ENCODE data around the gene PLA2G2C. TPM values are rescaled to one million over a fixed set of nuclear protein-coding genes. Genes with fewer than 3 reads are reported as not detected.
A peak's percentile ranks its signal among the peaks of the same experiment; 100 is the strongest.
"Not testable (repeated sequence)": the region's sequence is repeated elsewhere in the genome, so short reads cannot be mapped to it uniquely, and the experiment has no call there.

PLA2G2C gene
- not detected in 2 replicates for total RNA-seq (2014; rRNA removed; shearing (Covaris generic))
- polyA plus RNA-seq (2015; cell fraction: cytosol; rRNA removed) = not detected in 2 replicates
- polyA plus RNA-seq (2015; cell fraction: nucleus; rRNA removed) = not detected in 2 replicates

DNA sequence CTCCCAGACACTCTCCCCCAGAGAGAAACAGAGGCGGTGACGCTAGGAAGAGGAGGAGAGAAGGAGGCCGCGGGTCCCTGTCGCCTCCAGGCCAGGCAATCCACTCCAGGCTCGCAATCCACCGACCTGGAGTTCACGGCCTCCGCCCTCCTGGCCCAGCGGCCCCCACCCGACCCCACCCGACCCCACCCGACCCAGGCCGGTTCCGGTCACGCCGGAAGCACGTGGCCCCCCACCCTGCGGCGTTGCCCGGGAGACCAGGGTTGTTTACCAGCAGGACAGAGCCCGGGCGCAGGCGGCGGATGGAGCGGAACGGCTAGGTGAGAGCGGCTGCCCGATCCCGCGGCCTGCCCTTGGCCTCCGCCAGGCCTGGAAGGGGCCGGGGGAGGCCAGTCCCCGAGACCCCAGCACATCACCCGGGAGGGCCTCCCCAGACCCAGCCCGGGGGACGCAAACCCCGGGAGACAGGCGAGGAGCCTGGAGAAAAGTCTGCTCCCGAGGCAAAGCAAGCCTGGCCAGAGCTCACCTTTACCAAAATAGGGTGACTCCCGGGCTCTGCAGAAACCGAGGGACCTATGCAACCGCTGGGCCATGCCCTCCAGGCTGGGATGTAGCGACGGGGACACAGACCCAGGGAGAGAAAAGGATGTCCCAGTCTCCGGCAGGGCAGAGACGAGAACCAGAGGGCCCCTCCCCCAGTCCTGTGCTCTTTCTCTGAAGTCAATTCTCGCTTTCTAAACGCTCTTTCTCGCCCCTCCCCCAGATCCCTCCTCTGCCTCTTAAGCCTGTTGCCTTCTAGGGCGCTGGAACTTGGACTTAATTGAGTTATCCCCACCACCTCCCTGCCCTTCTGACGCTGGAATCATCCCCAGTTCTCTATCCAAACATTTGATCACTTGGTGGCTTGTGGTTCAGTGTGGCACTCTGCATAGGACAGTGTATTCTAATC is at the start of gene PLA2G2C, which contains the start of gene UBXN10:
PLA2G2C (minus strand) TSS at position 685 of the 949 bp plus-strand sequence. CDS start 9,155 bp downstream, outside the sequence.
UBXN10 (plus strand) TSS at position 263 of the 949 bp plus-strand sequence. CDS start 4,466 bp downstream, outside the sequence.
- no peak for DNase-seq (ENCODE audit: low read depth)

GRCh38 chr1:20234788-20235535 is 48.6 kb upstream of the PLA2G2C start:
- DNase-seq (ENCODE audit: low read depth) = peak; percentile 16

DNA sequence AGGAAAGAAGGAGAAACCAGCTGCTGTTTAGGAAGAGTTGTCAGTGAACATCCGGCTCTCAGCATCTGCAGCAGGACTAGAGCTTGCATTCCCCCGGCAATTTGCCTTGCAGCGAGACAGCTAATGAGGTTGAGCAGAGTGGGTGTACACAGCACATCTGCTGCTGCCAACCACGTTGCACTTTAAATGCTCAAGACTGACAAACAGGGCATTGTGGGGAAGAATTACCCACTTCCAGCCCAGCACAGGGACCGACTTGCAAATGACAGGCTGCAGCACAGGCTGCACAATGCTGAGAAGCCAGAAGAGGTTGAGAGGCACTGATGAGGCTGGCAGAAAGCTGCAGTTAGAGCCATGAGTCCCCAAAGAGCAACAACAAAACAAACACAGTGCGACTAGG is 47.5 kb upstream of the PLA2G2C start:
- no peak for DNase-seq (ENCODE audit: low read depth)

DNA sequence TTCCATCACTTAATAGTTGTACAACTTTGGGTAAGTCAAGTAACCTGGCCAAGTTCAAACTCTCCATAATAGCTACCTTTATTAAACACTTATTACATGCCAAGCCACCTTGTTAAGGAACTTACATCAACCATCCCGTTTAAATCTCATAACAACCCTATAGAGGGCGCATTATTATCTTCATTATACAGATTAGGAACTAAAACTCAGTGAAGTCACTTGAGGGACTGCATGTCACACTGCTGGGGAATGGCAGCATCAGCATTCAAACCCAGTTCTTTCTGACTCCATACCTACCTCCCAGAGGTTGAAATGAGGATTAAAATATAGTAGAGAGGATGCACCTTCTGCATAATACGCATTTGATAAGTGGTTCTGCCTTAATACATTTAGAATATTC is 47.1 kb upstream of the PLA2G2C start:
- DNase-seq (ENCODE audit: low read depth) = no peak

GRCh38 chr1:20232564-20232963 is 46.2 kb upstream of the PLA2G2C start:
- not testable (repeated sequence) for DNase-seq (ENCODE audit: low read depth)

DNA sequence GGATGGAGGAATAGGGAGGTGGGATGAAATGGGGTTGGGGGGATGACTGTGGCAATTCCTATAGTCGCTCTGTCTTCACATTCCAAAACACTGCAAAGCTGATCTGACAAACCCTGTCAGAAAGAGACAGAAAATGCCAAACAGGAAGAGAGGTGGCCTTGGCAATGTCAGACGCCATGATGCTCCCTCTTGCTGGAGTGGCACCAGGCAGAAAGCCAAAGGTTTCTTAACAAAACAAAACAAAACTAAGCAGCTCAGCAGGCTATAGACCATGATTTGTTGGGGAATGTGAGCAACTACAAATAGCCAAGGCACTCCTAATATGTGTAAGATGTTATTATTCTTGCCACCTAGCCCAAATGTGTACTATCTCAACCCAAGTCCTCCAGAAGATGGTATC is 42.9 kb upstream of the PLA2G2C start:
- DNase-seq (ENCODE audit: low read depth) = no peak

DNA sequence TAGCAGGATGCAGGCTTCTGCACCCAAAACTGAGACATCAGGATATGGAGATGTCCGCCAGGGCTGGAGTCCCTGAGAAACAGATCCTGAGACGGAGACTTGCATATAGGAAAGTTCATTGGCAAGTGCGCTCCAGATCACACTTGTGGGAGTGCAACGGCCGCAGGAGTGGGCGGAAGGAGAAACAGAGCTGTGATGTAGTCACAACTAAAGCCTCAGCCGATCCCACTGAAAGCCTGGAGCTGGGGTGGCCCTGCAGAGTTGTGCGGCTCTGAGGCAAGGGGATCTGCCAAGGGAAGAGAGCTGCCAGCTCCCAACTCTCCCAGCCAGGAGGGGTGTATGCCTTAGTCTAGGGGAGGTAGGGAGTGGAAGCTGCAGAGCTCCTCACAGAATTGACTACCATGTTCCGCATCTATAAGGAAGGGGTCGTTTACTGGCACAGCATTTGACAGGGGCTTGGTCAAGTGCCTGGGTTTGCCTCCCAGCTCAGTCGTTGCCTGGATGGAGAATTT is 42.1 kb upstream of the PLA2G2C start:
- no peak for DNase-seq (ENCODE audit: low read depth)

DNA sequence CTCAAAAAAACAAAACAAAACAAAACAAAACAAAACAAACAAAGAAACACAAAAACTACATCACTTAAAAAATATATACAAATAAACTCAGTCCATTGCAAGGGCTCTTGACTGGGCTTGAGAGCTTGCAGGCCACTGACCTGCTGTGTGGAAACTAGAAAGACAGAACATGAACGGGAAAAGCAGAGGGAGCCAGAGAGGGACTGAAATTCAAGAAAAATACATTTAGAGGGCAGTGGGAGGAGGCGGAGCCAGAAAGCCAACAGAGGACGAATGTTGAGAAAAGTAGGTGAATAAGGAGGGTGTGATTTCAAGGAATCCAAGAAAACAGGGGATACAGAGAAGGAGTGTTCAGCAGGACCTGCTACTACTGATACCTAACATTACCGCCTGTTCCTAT is 41.4 kb upstream of the PLA2G2C start:
- DNase-seq (ENCODE audit: low read depth) = no peak

GRCh38 chr1:20224546-20224945 is 38.2 kb upstream of the PLA2G2C start:
- no peak for DNase-seq (ENCODE audit: low read depth)

GRCh38 chr1:20223551-20224419 is 37.5 kb upstream of the PLA2G2C start:
- DNase-seq (ENCODE audit: low read depth) = no peak

- DNase-seq (ENCODE audit: low read depth) = no peak
These were observed 36.8 kb upstream of the PLA2G2C start for GRCh38 chr1:20223106-20223505.

GRCh38 chr1:20220036-20220435 is 33.7 kb upstream of the PLA2G2C start:
- no peak for DNase-seq (ENCODE audit: low read depth)

DNA sequence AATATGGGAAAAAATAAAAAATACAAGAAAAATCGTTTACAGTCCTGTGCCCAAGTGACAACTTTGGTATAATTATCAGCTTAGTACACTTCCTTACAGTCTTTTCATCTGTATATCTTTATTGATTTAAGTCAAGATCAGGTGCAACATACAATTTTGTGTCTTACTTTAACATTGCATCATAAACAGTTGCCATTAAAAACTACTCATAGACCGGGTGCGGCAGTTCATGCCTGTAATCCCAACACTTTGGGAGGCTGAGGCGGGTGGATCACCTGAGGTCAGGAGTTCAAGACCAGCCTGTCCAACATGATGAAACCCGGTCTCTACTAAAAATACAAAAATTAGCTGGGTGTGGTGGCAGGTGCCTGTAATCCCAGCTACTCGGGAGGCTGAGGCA is 32.7 kb upstream of the PLA2G2C start:
- not testable (repeated sequence) for DNase-seq (ENCODE audit: low read depth)

GRCh38 chr1:20216574-20216973 is 30.3 kb upstream of the PLA2G2C start:
- DNase-seq (ENCODE audit: low read depth) = peak; percentile 33

GRCh38 chr1:20215716-20216115 is 29.4 kb upstream of the PLA2G2C start:
- no peak for DNase-seq (ENCODE audit: low read depth)

DNA sequence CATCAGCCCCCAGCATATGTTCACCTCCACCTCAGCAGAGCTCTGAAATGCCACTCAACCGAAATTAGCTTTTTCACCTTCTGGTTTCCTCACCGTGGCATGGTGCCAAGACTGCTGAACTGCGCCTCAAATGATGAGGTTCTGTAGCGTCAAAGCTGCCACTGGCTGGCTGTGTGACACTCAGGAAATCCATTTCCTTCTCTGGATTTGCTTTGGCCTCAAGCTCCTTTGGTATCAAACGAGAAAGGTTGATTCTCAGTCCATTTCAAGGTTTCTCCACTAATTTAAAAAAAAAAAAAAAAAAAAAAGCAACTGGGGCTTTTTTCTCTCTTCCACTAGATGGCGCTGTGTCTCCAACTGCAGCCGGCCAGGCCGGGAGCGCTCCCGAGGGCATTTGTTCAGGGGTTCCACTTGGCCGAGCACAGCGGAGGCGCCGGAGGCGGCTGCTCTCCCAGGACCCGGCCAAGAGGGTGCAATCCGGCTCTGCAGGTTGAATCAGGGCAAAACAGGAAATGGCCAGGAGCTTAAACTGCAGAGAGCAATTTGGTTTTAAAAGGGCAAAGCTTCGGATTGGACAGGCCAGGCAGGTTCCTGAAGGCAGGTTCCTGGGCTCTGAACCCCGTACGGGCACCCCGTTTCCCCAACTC is 26.5 kb upstream of the PLA2G2C start:
- peak; percentile 52 for DNase-seq (ENCODE audit: low read depth)

GRCh38 chr1:20212085-20212684 is 25.9 kb upstream of the PLA2G2C start:
- no peak for DNase-seq (ENCODE audit: low read depth)

- DNase-seq (ENCODE audit: low read depth) = peak; percentile 55
These were observed 25.2 kb upstream of the PLA2G2C start for GRCh38 chr1:20211511-20211931.

GRCh38 chr1:20210736-20211460 is 24.6 kb upstream of the PLA2G2C start:
- no peak for DNase-seq (ENCODE audit: low read depth)

Measured in HT1080 (cell line).